Spleen (tissue), 7 donors: ENCODE data around the gene PREPL.

Experiments
- CTCF ChIP-seq, 11 experiments: fragments of 200-600 bp in 7 of 11; fragments of 450-650 bp in 4 of 11; sonication (generic) in 4 of 11; IDR thresholded peaks in 8 of 11; conservative IDR thresholded peaks in 3 of 11; 1 replicate in 7 of 11; 2 replicates in 4 of 11; pipeline versions ENCODE4 v1.4.0 to v1.8.0; 2016 to 2021; ENCODE audit warnings: antibody characterized with exemption in 11 of 11, inconsistent platforms in 4 of 11, mild to moderate bottlenecking in 1 of 11
- POLR2A ChIP-seq, 3 donors: fragments of 450-650 bp; IDR thresholded peaks; one replicate each; pipeline ENCODE4 v1.5.1; 2017; ENCODE audit warnings: antibody characterized with exemption in 3 of 3, mild to moderate bottlenecking in 1 of 3
- POLR2AphosphoS5 ChIP-seq, 3 donors: sonication (generic); formaldehyde crosslinking; IDR thresholded peaks; one replicate each; pipeline ENCODE4 v1.5.1; 2017; ENCODE audit warnings: antibody characterized with exemption in 3 of 3
- donor health status: DM: no; HTN: no; CAD: no; lungs with moderate emphysema.
- donor health status: DM: no; HTN: no; CAD: no.
- donor health status: DM: no; HTN: no; CAD: no.

- TF ChIP-seq CTCF (IDR thresholded peaks at IDR 0.05 in 8 of 11, conservative IDR thresholded peaks at IDR 0.05 in 3 of 11) (no peak), POLR2AphosphoS5 (IDR thresholded peaks at IDR 0.05) (no peak), POLR2A (IDR thresholded peaks at IDR 0.05) (no peak)
These were observed 2.8 kb downstream of the PREPL start for GRCh38 chr2:44358503-44358902.
